ENCODE results near the gene MYCN.

DNA sequence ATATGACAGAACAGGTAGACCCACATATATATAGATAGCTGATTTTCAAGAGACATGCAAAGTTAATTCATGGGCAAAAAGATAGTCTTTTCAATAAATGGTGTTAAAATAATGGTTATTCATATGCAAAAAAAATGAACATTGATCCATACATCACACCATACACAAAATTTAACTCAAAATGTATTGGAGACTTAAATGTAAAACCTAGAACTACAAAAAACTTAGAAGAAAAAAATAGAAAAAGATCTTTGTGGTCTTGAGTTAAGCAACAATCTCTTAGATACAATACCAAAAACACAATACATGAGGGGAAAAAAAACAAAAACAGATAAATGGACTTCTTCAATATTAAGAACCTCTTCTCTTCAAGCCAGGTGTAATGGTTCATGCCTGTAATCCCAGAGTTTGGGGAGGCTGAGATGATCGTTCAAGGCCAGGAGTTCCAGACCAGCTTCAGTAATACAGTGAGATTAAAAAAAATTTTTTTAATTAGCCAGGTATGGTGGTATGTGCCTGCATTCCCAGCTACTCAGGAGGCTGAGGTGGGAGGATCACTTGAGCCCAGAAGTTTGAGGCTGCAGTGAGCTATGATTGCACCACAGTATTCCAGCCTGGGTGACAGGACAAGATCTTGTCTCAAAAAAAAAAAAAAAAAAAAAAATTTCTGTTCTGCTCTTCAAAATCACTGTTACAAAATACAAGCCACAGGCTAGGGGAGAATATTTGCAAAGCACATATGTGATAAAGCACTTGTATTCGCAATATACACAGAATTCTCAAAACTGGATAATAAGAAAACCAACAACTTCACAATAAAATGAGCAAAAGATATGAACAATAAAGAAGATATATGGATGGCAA is 32.7 kb upstream of the MYCN start:
- TF ChIP-seq ZNF772 (CRISPR knock-in tag; IDR thresholded peaks at IDR 0.05) (no peak), EZH2 (conservative IDR thresholded peaks at IDR 0.05; ENCODE audit: low read depth, low read length) (no peak)

All from HepG2 (cell line).